GM12878 (cell line): ENCODE results near the gene FAM234B. TPM values are rescaled to one million over a fixed set of nuclear protein-coding genes. Genes with fewer than 3 reads are reported as not detected.

Experiments used
- ATAC-seq: fragments of 200-7000 bp; cut with Tn5 transposase; 3 replicates; pipeline ENCODE4 v1.9.1; 2020; ENCODE audit warnings: mild to moderate bottlenecking, moderate library complexity
- BruUV-seq: library from RNA; stranded (reverse); fragments of 400-500 nt; replicated peaks from 2 replicates; lab custom pipeline; 2021; lab: Mats Ljungman, UMichigan
- CTCF ChIA-PET: fragments of 300-600 bp; sonication (Branson Sonifier 250); formaldehyde crosslinking; extraction: SDS; loops from one replicate; lab custom pipeline; 2021; ENCODE audit warnings: inconsistent platforms; lab: Yijun Ruan, JAX
- POLR2A ChIA-PET: fragments of 350-600 bp; formaldehyde crosslinking; extraction: SDS; loops from one replicate; lab custom pipeline; 2021; ENCODE audit warnings: inconsistent platforms; lab: Charles Lee
- RAD21 ChIA-PET: fragments of 300-600 bp; sonication (Branson Sonifier 250); formaldehyde crosslinking; loops from one replicate; lab custom pipeline; 2023; ENCODE audit warnings: antibody characterized with exemption; ENCODE audit not compliant: unreplicated experiment; lab: Charles Lee
- SMC1A ChIA-PET: fragments of 300-600 bp; sonication (Branson Sonifier 250); formaldehyde crosslinking; loops from one replicate; lab custom pipeline; 2023; ENCODE audit not compliant: unreplicated experiment, uncharacterized antibody; lab: Charles Lee
- DNase-seq: peaks from one replicate; pipeline ENCODE4 v3.0.0-alpha.2; 2011; ENCODE audit warnings: low read depth, low spot score
- FAIRE-seq: peaks from 3 replicates; lab custom pipeline; 2011; peaks lifted over from hg19 to GRCh38; lab: Jason Lieb, UNC
- H2AFZ ChIP-seq: 2 replicates; pipeline ENCODE4 v1.6.0; 2011; ENCODE audit warnings: low read depth, low read length, control low read depth; ENCODE audit not compliant: control insufficient read depth
- H3K27ac ChIP-seq: 2 replicates; pipeline ENCODE4 v1.5.1; 2011; ENCODE audit warnings: control low read depth; ENCODE audit not compliant: control insufficient read depth, insufficient read depth
- H3K27me3 ChIP-seq, 2 experiments: replicated peaks in 1 of 2; 2 replicates each; pipeline versions ENCODE4 v1.6.0 to v1.6.1; 2011; ENCODE audit warnings: low read length in 1 of 2; ENCODE audit not compliant: control insufficient read depth in 2 of 2, insufficient read depth in 2 of 2
- H3K36me3 ChIP-seq, 2 experiments: 2 replicates each; pipeline ENCODE4 v1.5.1; 2011; ENCODE audit warnings: low read length in 1 of 2; ENCODE audit not compliant: control insufficient read depth in 2 of 2, insufficient read depth in 2 of 2
- H3K4me1 ChIP-seq: 2 replicates; pipeline ENCODE4 v1.6.1; 2011; ENCODE audit warnings: mild to moderate bottlenecking, low read length, moderate library complexity, mixed read lengths; ENCODE audit not compliant: control insufficient read depth, insufficient read depth
- H3K4me2 ChIP-seq: 2 replicates; pipeline ENCODE4 v1.6.0; 2011; ENCODE audit warnings: control low read depth; ENCODE audit not compliant: control insufficient read depth, insufficient read depth
- H3K4me3 ChIP-seq: fragments of 200-600 bp; sonication (generic); 2 replicates; pipeline ENCODE4 v1.5.1; 2016
- H3K79me2 ChIP-seq: 2 replicates; pipeline ENCODE4 v1.6.0; 2011; ENCODE audit warnings: low read length; ENCODE audit not compliant: control insufficient read depth, insufficient read depth
- H3K9ac ChIP-seq: 2 replicates; pipeline ENCODE4 v1.8.0; 2011; ENCODE audit warnings: low read length, control low read depth, mixed read lengths; ENCODE audit not compliant: control insufficient read depth, insufficient read depth
- H3K9me3 ChIP-seq: replicated peaks from 3 replicates; pipeline ENCODE4 v1.5.1; 2011; ENCODE audit warnings: mild to moderate bottlenecking, low read length; ENCODE audit not compliant: control insufficient read depth, insufficient read depth
- H4K20me1 ChIP-seq: 2 replicates; pipeline ENCODE4 v1.6.0; 2011; ENCODE audit not compliant: control insufficient read depth, insufficient read depth
- CEBPB ChIP-seq, 2 experiments: fragments of 150-350 bp in 1 of 2; IDR thresholded peaks; 2 replicates each; pipeline ENCODE4 v1.6.1; 2012 to 2014; ENCODE audit warnings: low read depth in 2 of 2, low read length in 2 of 2, borderline replicate concordance in 1 of 2, inconsistent platforms in 1 of 2
- MXI1 ChIP-seq: fragments of 150-350 bp; IDR thresholded peaks from 2 replicates; pipeline ENCODE4 v1.6.1; 2011; ENCODE audit warnings: low read depth, mild to moderate bottlenecking, inconsistent platforms, low read length, improper control_type of control experiment
- MYB ChIP-seq: fragments of 150-350 bp; IDR thresholded peaks from 2 replicates; pipeline ENCODE4 v1.6.1; 2014; ENCODE audit warnings: mild to moderate bottlenecking, low read depth, low read length, borderline replicate concordance
- NFYB ChIP-seq: IDR thresholded peaks from 2 replicates; pipeline ENCODE4 v1.6.1; 2011; ENCODE audit warnings: low read depth, mild to moderate bottlenecking, low read length, improper control_type of control experiment, moderate library complexity; ENCODE audit not compliant: insufficient read depth
- RAD51 ChIP-seq: fragments of 450-650 bp; IDR thresholded peaks from 2 replicates; pipeline ENCODE4 v1.6.1; 2016; ENCODE audit warnings: moderate library complexity, mild to moderate bottlenecking, inconsistent platforms
- SMC3 ChIP-seq: IDR thresholded peaks from 2 replicates; pipeline ENCODE4 v1.6.1; 2011; ENCODE audit warnings: low read length, improper control_type of control experiment, borderline replicate concordance
- SP1 ChIP-seq: IDR thresholded peaks from one replicate; pipeline ENCODE4 v1.6.1; 2011; ENCODE audit warnings: low read depth, low read length
- SREBF1 ChIP-seq: IDR thresholded peaks from 2 replicates; pipeline ENCODE4 v1.6.1; 2012; ENCODE audit warnings: mild to moderate bottlenecking, low read length
- SREBF2 ChIP-seq: IDR thresholded peaks from 2 replicates; pipeline ENCODE4 v1.6.1; 2012; ENCODE audit warnings: mild to moderate bottlenecking, low read length
- TCF3 ChIP-seq: IDR thresholded peaks from 2 replicates; pipeline ENCODE4 v1.6.1; 2012; ENCODE audit warnings: low read depth, mild to moderate bottlenecking, low read length, borderline replicate concordance; ENCODE audit not compliant: insufficient read depth
- WGBS: methylation state at CpG from one replicate; pipeline ENCODE4 v1.1.6; 2016; ENCODE audit warnings: low lambda C conversion rate; ENCODE audit not compliant: insufficient replicate concordance, insufficient coverage; ENCODE audit errors: missing lambda C conversion rate; 5-methylcytosine and 5-hydroxymethylcytosine counted together
- in situ Hi-C: fragments of 300-500 bp; cut with MboI; formaldehyde crosslinking; loops from 9 replicates; pipeline ENCODE4 v1.14.3; 2018; ENCODE audit warnings: mixed read lengths
- intact Hi-C: fragments of 100-400 bp; cut with micrococcal nuclease; formaldehyde crosslinking; loops from one replicate; pipeline ENCODE4 v1.14.2; 2022; ENCODE audit not compliant: unreplicated experiment
- polyA plus RNA-seq, 11 experiments: library from polyadenylated mRNA; depleted of rRNA in 4 of 11; unstranded in 6 of 11; stranded (reverse) in 5 of 11; fragments of >200 nt; fragmentation: Nextera tagmentation in 4 of 11; fragmentation: Illumina TruSeq in 1 of 11; extraction: Ambion mirVana in 4 of 11; extraction: Trizol in 1 of 11; gene quantifications; 1 replicate in 1 of 11; 2 replicates in 10 of 11; pipeline versions ENCODE4 v1.2.1 to v1.2.3, GENCODE V29; 2011 to 2016; ENCODE audit warnings: inconsistent platforms in 2 of 11, missing spikeins in 2 of 11, low read depth in 1 of 11
- total RNA-seq, 4 experiments: library from RNA; depleted of rRNA in 3 of 4; stranded (reverse); fragments of >200 nt in 3 of 4; fragmentation: Illumina TruSeq in 1 of 4; extraction: Trizol in 1 of 4; gene quantifications; 2 replicates each; pipeline versions ENCODE4 v1.2.1 to v1.2.3, GENCODE V29; 2013 to 2021
- TF ChIP-seq, protein P1 (sequence below): fragments of 450-650 bp; IDR thresholded peaks from 2 replicates; pipeline ENCODE4 v1.6.1; 2017; ENCODE audit warnings: mild to moderate bottlenecking, moderate library complexity

Gene FAM234B
- total and polyA plus RNA-seq, 10 of the 15 experiments (the other 5 are each of a cell fraction or from before 2014, with no cell fraction given), result 0.09 to 2.8 (median 0.18) TPM

- ChIA-PET RAD21 (no interaction called here), POLR2A (no interaction called here), SMC1A (no interaction called here), CTCF (no interaction called here)
- no peak overlapping the region for H2AFZ ChIP-seq
- ATAC-seq (no peak), DNase-seq (no peak), FAIRE-seq (no peak)
- 14% methylated on average over 4 of the region's 4 CpGs for WGBS
- H3K4me1 ChIP-seq, result no peaks in the 10 kb centered on the region
- in situ Hi-C loops, result no loop called here
- H3K4me2 ChIP-seq, result no peak overlapping the region
- no peaks in the 10 kb centered on the region for H3K36me3 ChIP-seq
- no peak overlapping the region for H3K9ac ChIP-seq
- no TSS peak for BruUV-seq
- TF ChIP-seq MYB (no peak), CEBPB (IDR thresholded peaks at IDR 0.05; ENCODE audit: borderline replicate concordance in 1 of 2, low read depth in 2 of 2, low read length in 2 of 2) (no peak), MXI1 (no peak), NFYB (no peak), TCF3 (no peak), SREBF2 (no peak), RAD51 (no peak), SP1 (no peak), SREBF1 (no peak), SMC3 (no peak)
- TF ChIP-seq, protein P1, sequence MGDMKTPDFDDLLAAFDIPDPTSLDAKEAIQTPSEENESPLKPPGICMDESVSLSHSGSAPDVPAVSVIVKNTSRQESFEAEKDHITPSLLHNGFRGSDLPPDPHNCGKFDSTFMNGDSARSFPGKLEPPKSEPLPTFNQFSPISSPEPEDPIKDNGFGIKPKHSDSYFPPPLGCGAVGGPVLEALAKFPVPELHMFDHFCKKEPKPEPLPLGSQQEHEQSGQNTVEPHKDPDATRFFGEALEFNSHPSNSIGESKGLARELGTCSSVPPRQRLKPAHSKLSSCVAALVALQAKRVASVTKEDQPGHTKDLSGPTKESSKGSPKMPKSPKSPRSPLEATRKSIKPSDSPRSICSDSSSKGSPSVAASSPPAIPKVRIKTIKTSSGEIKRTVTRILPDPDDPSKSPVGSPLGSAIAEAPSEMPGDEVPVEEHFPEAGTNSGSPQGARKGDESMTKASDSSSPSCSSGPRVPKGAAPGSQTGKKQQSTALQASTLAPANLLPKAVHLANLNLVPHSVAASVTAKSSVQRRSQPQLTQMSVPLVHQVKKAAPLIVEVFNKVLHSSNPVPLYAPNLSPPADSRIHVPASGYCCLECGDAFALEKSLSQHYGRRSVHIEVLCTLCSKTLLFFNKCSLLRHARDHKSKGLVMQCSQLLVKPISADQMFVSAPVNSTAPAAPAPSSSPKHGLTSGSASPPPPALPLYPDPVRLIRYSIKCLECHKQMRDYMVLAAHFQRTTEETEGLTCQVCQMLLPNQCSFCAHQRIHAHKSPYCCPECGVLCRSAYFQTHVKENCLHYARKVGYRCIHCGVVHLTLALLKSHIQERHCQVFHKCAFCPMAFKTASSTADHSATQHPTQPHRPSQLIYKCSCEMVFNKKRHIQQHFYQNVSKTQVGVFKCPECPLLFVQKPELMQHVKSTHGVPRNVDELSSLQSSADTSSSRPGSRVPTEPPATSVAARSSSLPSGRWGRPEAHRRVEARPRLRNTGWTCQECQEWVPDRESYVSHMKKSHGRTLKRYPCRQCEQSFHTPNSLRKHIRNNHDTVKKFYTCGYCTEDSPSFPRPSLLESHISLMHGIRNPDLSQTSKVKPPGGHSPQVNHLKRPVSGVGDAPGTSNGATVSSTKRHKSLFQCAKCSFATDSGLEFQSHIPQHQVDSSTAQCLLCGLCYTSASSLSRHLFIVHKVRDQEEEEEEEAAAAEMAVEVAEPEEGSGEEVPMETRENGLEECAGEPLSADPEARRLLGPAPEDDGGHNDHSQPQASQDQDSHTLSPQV, result no peak
- H3K79me2 ChIP-seq, result no peaks in the 10 kb centered on the region
- H3K27me3 ChIP-seq, result peaks cover 2 to 4% of the 10 kb centered on the region in 2 experiments; a peak in 2 of 4 replicates
- no peak overlapping the region for H3K4me3 ChIP-seq
- intact Hi-C loops, result no loop called here
- H3K27ac ChIP-seq, result no peak overlapping the region
- no peaks in the 10 kb centered on the region for H4K20me1 ChIP-seq
- no peaks in the 10 kb centered on the region for H3K9me3 ChIP-seq
Observed at GRCh38 chr12:13028825-13029570, 15.2 kb upstream of the FAM234B start.
